SK-N-SH treated with all-trans-retinoic acid at 6 μM for 48 hours (cell line): Measurements from ENCODE around the gene CCDC6.

Source experiments
- ATAC-seq: fragments of 200-7000 bp; cut with Tn5 transposase; 3 replicates; pipeline ENCODE4 v1.9.1; 2020; ENCODE audit warnings: mild to moderate bottlenecking, moderate library complexity
- ARNTL ChIP-seq: fragments of 450-650 bp; formaldehyde crosslinking; IDR thresholded peaks from 2 replicates; pipeline ENCODE4 v1.5.0; 2020; ENCODE audit warnings: low read depth, mild to moderate bottlenecking, moderate library complexity, borderline replicate concordance
- CSDC2 ChIP-seq: fragments of 250-450 bp; sonication (Bioruptor Pico); IDR thresholded peaks from 2 replicates; pipeline ENCODE4 v1.5.0; 2020; ENCODE audit warnings: mild to moderate bottlenecking, moderate library complexity
- ESRRG ChIP-seq: fragments of 250-450 bp; sonication (Bioruptor Pico); IDR thresholded peaks from 2 replicates; pipeline ENCODE4 v1.6.1; 2021; ENCODE audit warnings: mild to moderate bottlenecking
- GLIS3 ChIP-seq: fragments of 250-450 bp; sonication (Bioruptor Pico); IDR thresholded peaks from 2 replicates; pipeline ENCODE4 v1.5.0; 2020; ENCODE audit warnings: mild to moderate bottlenecking, moderate library complexity
- ISL1 ChIP-seq: fragments of 250-450 bp; sonication (Bioruptor Pico); IDR thresholded peaks from 2 replicates; pipeline ENCODE4 v2.1.2; 2022; ENCODE audit warnings: mild to moderate bottlenecking, moderate library complexity
- RARB ChIP-seq: fragments of 250-450 bp; sonication (Bioruptor Pico); IDR thresholded peaks from 2 replicates; pipeline ENCODE4 v1.8.0; 2021; ENCODE audit warnings: mild to moderate bottlenecking, moderate library complexity
- SNAI2 ChIP-seq: fragments of 250-450 bp; sonication (Bioruptor Pico); IDR thresholded peaks from 2 replicates; pipeline ENCODE4 v1.5.0; 2020; ENCODE audit warnings: mild to moderate bottlenecking, moderate library complexity
- TCF4 ChIP-seq: fragments of 250-450 bp; sonication (Bioruptor Pico); IDR thresholded peaks from 2 replicates; pipeline ENCODE4 v1.8.0; 2021; ENCODE audit warnings: mild to moderate bottlenecking, moderate library complexity, borderline replicate concordance
- TOX ChIP-seq: fragments of 250-450 bp; sonication (Bioruptor Pico); IDR thresholded peaks from 2 replicates; pipeline ENCODE4 v1.8.0; 2021; ENCODE audit warnings: mild to moderate bottlenecking, moderate library complexity, borderline replicate concordance
- TSHZ2 ChIP-seq: fragments of 250-450 bp; sonication (Bioruptor Pico); IDR thresholded peaks from 2 replicates; pipeline ENCODE4 v1.5.0; 2020; ENCODE audit warnings: mild to moderate bottlenecking, moderate library complexity
- ZC3H10 ChIP-seq: fragments of 250-450 bp; sonication (Bioruptor Pico); IDR thresholded peaks from 2 replicates; pipeline ENCODE4 v1.5.1; 2021; ENCODE audit warnings: mild to moderate bottlenecking, moderate library complexity
- ZFP3 ChIP-seq: fragments of 250-450 bp; sonication (Bioruptor Pico); IDR thresholded peaks from 2 replicates; pipeline ENCODE4 v1.5.0; 2020; ENCODE audit warnings: mild to moderate bottlenecking, moderate library complexity
- ZNF565 ChIP-seq: fragments of 450-650 bp; formaldehyde crosslinking; conservative IDR thresholded peaks from 2 replicates; pipeline ENCODE4 v1.5.0; 2020; ENCODE audit warnings: low read depth, mild to moderate bottlenecking, moderate library complexity
- ZNF70 ChIP-seq: fragments of 450-650 bp; formaldehyde crosslinking; IDR thresholded peaks from 2 replicates; pipeline ENCODE4 v1.5.0; 2020; ENCODE audit warnings: mild to moderate bottlenecking, moderate library complexity
- ZNF8 ChIP-seq: fragments of 450-650 bp; formaldehyde crosslinking; IDR thresholded peaks from 2 replicates; pipeline ENCODE4 v1.5.0; 2020; ENCODE audit warnings: mild to moderate bottlenecking, moderate library complexity
- TF ChIP-seq, protein P1 (sequence below): fragments of 250-450 bp; sonication (Bioruptor Pico); IDR thresholded peaks from 2 replicates; pipeline ENCODE4 v1.8.0; 2021; ENCODE audit warnings: low read depth, mild to moderate bottlenecking, moderate library complexity, borderline replicate concordance
- TF ChIP-seq, protein P2 (sequence below): fragments of 250-450 bp; sonication (Bioruptor Pico); IDR thresholded peaks from 2 replicates; pipeline ENCODE4 v1.5.1; 2020; ENCODE audit warnings: low read depth, mild to moderate bottlenecking, moderate library complexity
- TF ChIP-seq, protein P3 (sequence below): fragments of 250-450 bp; sonication (Bioruptor Pico); IDR thresholded peaks from 2 replicates; pipeline ENCODE4 v1.5.1; 2021; ENCODE audit warnings: mild to moderate bottlenecking, moderate library complexity
- TF ChIP-seq, protein P4 (sequence below): fragments of 250-450 bp; sonication (Bioruptor Pico); IDR thresholded peaks from 2 replicates; pipeline ENCODE4 v1.8.0; 2020; ENCODE audit warnings: mild to moderate bottlenecking, moderate library complexity, borderline replicate concordance

The CCDC6 gene

GRCh38 chr10:59752278-59752940 is 153.9 kb downstream of the CCDC6 start:
- no peak for ATAC-seq
- TF ChIP-seq, protein P1, sequence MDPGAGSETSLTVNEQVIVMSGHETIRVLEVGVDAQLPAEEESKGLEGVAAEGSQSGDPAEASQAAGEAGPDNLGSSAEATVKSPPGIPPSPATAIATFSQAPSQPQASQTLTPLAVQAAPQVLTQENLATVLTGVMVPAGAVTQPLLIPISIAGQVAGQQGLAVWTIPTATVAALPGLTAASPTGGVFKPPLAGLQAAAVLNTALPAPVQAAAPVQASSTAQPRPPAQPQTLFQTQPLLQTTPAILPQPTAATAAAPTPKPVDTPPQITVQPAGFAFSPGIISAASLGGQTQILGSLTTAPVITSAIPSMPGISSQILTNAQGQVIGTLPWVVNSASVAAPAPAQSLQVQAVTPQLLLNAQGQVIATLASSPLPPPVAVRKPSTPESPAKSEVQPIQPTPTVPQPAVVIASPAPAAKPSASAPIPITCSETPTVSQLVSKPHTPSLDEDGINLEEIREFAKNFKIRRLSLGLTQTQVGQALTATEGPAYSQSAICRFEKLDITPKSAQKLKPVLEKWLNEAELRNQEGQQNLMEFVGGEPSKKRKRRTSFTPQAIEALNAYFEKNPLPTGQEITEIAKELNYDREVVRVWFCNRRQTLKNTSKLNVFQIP (CRISPR knock-in tag) = no peak
- no peak for TF ChIP-seq TCF4 (CRISPR knock-in tag)
- TF ChIP-seq TSHZ2 (CRISPR knock-in tag) = no peak
- TF ChIP-seq ZC3H10 (CRISPR knock-in tag) = no peak
- no peak for TF ChIP-seq GLIS3 (CRISPR knock-in tag)
- no peak for TF ChIP-seq ZNF8
- TF ChIP-seq SNAI2 (CRISPR knock-in tag) = no peak
- TF ChIP-seq ZNF565 (CRISPR knock-in tag) = no peak
- TF ChIP-seq, protein P2, sequence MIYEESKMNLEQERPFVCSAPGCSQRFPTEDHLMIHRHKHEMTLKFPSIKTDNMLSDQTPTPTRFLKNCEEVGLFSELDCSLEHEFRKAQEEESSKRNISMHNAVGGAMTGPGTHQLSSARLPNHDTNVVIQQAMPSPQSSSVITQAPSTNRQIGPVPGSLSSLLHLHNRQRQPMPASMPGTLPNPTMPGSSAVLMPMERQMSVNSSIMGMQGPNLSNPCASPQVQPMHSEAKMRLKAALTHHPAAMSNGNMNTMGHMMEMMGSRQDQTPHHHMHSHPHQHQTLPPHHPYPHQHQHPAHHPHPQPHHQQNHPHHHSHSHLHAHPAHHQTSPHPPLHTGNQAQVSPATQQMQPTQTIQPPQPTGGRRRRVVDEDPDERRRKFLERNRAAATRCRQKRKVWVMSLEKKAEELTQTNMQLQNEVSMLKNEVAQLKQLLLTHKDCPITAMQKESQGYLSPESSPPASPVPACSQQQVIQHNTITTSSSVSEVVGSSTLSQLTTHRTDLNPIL (CRISPR knock-in tag) = no peak
- TF ChIP-seq CSDC2 = no peak
- TF ChIP-seq ZNF70 (CRISPR knock-in tag) = no peak
- no peak for TF ChIP-seq ZFP3 (CRISPR knock-in tag)
- TF ChIP-seq, protein P3, sequence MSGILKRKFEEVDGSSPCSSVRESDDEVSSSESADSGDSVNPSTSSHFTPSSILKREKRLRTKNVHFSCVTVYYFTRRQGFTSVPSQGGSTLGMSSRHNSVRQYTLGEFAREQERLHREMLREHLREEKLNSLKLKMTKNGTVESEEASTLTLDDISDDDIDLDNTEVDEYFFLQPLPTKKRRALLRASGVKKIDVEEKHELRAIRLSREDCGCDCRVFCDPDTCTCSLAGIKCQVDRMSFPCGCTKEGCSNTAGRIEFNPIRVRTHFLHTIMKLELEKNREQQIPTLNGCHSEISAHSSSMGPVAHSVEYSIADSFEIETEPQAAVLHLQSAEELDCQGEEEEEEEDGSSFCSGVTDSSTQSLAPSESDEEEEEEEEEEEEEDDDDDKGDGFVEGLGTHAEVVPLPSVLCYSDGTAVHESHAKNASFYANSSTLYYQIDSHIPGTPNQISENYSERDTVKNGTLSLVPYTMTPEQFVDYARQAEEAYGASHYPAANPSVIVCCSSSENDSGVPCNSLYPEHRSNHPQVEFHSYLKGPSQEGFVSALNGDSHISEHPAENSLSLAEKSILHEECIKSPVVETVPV (CRISPR knock-in tag) = no peak
- TF ChIP-seq ISL1 (CRISPR knock-in tag) = no peak
- no peak for TF ChIP-seq ARNTL (CRISPR knock-in tag)

- peak; percentile 56 for TF ChIP-seq ISL1 (CRISPR knock-in tag)
- no peak for TF ChIP-seq ZNF8
- ATAC-seq = no peak
These were observed 156.0 kb downstream of the CCDC6 start for GRCh38 chr10:59750155-59750945.

GRCh38 chr10:59748834-59749233 is 157.5 kb downstream of the CCDC6 start:
- TF ChIP-seq TCF4 (CRISPR knock-in tag) = no peak
- TF ChIP-seq TOX (CRISPR knock-in tag) = no peak
- no peak for TF ChIP-seq TSHZ2 (CRISPR knock-in tag)
- TF ChIP-seq ESRRG (CRISPR knock-in tag) = no peak
- no peak for TF ChIP-seq CSDC2
- no peak for TF ChIP-seq RARB (CRISPR knock-in tag)
- TF ChIP-seq SNAI2 (CRISPR knock-in tag) = no peak
- TF ChIP-seq, protein P1 (CRISPR knock-in tag) = no peak
- TF ChIP-seq, protein P4, sequence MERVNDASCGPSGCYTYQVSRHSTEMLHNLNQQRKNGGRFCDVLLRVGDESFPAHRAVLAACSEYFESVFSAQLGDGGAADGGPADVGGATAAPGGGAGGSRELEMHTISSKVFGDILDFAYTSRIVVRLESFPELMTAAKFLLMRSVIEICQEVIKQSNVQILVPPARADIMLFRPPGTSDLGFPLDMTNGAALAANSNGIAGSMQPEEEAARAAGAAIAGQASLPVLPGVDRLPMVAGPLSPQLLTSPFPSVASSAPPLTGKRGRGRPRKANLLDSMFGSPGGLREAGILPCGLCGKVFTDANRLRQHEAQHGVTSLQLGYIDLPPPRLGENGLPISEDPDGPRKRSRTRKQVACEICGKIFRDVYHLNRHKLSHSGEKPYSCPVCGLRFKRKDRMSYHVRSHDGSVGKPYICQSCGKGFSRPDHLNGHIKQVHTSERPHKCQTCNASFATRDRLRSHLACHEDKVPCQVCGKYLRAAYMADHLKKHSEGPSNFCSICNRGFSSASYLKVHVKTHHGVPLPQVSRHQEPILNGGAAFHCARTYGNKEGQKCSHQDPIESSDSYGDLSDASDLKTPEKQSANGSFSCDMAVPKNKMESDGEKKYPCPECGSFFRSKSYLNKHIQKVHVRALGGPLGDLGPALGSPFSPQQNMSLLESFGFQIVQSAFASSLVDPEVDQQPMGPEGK (CRISPR knock-in tag) = no peak
- no peak for TF ChIP-seq ARNTL (CRISPR knock-in tag)
- TF ChIP-seq, all 23 proteins: peak for 0
- ATAC-seq = no peak
